HG03159 (cell line): ENCODE data around the gene PRKCB.

Experiments used
- ATAC-seq: cut with Tn5 transposase; IDR thresholded peaks from one replicate; pipeline ENCODE4 v1.9.1; 2021; ENCODE audit warnings: mild to moderate bottlenecking, moderate library complexity; ENCODE audit not compliant: unreplicated experiment

Gene PRKCB

GRCh38 chr16:23863511-23864422 is 28.0 kb downstream of the PRKCB start:
- ATAC-seq: peak; percentile 81

GRCh38 chr16:23865853-23866252 is 30.1 kb downstream of the PRKCB start:
- no peak for ATAC-seq

GRCh38 chr16:23866621-23867020 is 30.8 kb downstream of the PRKCB start:
- no peak for ATAC-seq

GRCh38 chr16:23867566-23867965 is 31.8 kb downstream of the PRKCB start:
- no peak for ATAC-seq

- ATAC-seq: no peak
These were observed 32.4 kb downstream of the PRKCB start for GRCh38 chr16:23868136-23868535.

GRCh38 chr16:23869052-23869451 is 33.3 kb downstream of the PRKCB start:
- ATAC-seq: no peak

GRCh38 chr16:23871924-23872323 is 36.1 kb downstream of the PRKCB start:
- no peak for ATAC-seq

- ATAC-seq: no peak
These were observed 39.0 kb downstream of the PRKCB start for GRCh38 chr16:23874613-23875294.

GRCh38 chr16:23876256-23876896 is 40.6 kb downstream of the PRKCB start:
- no peak for ATAC-seq

- ATAC-seq: no peak
These were observed 41.6 kb downstream of the PRKCB start for GRCh38 chr16:23877107-23878070.

- ATAC-seq: no peak
These were observed 44.1 kb downstream of the PRKCB start for GRCh38 chr16:23879735-23880373.

GRCh38 chr16:23889189-23889588 is 53.4 kb downstream of the PRKCB start:
- no peak for ATAC-seq

- no peak for ATAC-seq
These were observed 58.2 kb downstream of the PRKCB start for GRCh38 chr16:23893986-23894385.

GRCh38 chr16:23895052-23895451 is 59.3 kb downstream of the PRKCB start:
- ATAC-seq: no peak

GRCh38 chr16:23896832-23897821 is 61.3 kb downstream of the PRKCB start:
- ATAC-seq: no peak

GRCh38 chr16:23898682-23899430 is 63.1 kb downstream of the PRKCB start:
- ATAC-seq: no peak

- ATAC-seq: no peak
These were observed 64.1 kb downstream of the PRKCB start for GRCh38 chr16:23899869-23900268.
